ENCODE results near the gene KMO. TPM values are rescaled to one million over a fixed set of nuclear protein-coding genes. Genes with fewer than 3 reads are reported as not detected.

Gene KMO
- total RNA-seq, 2 donors from 2014 or later: not detected

DNA sequence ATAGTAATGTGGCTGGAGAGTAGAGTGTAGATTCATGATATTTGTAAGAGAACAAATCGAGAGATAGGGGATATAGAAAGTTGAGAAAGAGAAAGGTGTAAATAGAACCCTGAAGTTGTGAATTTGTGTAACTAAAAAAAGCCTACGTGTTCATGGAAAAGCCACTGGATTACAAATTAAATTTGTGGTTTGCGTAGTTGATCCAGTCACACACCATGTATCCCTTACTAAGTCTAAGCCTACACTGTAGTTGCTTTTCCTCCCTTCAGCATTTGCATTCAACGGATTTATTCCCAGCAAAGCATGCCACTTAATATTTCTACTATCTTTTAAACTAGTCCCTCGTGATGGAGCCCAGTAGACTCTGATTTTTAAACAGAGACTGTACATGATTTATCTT is 24.9 kb downstream of the KMO start:
- H3K9me3 ChIP-seq (ENCODE audit: control insufficient read depth, low read length): no peaks in the 10 kb centered on the region
- Mint-ChIP-seq H3K4me1 (no peaks in the 10 kb centered on the region), H3K27ac (no peak overlapping the region), H3K9me3 (no peaks in the 10 kb centered on the region), H3K27me3 (ENCODE audit: insufficient read depth) (no peaks in the 10 kb centered on the region), H3K4me3 (no peak overlapping the region), H3K36me3 (ENCODE audit: low read depth) (no peaks in the 10 kb centered on the region)
- no peaks in the 10 kb centered on the region for H3K27me3 ChIP-seq (ENCODE audit: control insufficient read depth, insufficient read depth, low read length, poor library complexity, severe bottlenecking)
- TF ChIP-seq, protein P1, sequence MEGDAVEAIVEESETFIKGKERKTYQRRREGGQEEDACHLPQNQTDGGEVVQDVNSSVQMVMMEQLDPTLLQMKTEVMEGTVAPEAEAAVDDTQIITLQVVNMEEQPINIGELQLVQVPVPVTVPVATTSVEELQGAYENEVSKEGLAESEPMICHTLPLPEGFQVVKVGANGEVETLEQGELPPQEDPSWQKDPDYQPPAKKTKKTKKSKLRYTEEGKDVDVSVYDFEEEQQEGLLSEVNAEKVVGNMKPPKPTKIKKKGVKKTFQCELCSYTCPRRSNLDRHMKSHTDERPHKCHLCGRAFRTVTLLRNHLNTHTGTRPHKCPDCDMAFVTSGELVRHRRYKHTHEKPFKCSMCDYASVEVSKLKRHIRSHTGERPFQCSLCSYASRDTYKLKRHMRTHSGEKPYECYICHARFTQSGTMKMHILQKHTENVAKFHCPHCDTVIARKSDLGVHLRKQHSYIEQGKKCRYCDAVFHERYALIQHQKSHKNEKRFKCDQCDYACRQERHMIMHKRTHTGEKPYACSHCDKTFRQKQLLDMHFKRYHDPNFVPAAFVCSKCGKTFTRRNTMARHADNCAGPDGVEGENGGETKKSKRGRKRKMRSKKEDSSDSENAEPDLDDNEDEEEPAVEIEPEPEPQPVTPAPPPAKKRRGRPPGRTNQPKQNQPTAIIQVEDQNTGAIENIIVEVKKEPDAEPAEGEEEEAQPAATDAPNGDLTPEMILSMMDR (conservative IDR thresholded peaks at IDR 0.05): no peak
- H3K9ac ChIP-seq (ENCODE audit: extremely low read depth, low read length, poor library complexity, severe bottlenecking): no peak overlapping the region
- H3K4me3 ChIP-seq (ENCODE audit: low read length): no peak overlapping the region
- 92 to 95% methylated on average over 3 to 5 of the region's 5 CpGs for WGBS, 2 experiments (ENCODE audit: insufficient coverage in 1 of 2, insufficient read length in 1 of 2)
- no peak overlapping the region for H3K27ac ChIP-seq (ENCODE audit: low read depth, low read length)
- H3K4me1 ChIP-seq (ENCODE audit: control insufficient read depth, insufficient read depth, low read length): no peaks in the 10 kb centered on the region
- no peak for DNase-seq
- H3K36me3 ChIP-seq (ENCODE audit: control insufficient read depth, insufficient read depth, low read length): no peaks in the 10 kb centered on the region

DNA sequence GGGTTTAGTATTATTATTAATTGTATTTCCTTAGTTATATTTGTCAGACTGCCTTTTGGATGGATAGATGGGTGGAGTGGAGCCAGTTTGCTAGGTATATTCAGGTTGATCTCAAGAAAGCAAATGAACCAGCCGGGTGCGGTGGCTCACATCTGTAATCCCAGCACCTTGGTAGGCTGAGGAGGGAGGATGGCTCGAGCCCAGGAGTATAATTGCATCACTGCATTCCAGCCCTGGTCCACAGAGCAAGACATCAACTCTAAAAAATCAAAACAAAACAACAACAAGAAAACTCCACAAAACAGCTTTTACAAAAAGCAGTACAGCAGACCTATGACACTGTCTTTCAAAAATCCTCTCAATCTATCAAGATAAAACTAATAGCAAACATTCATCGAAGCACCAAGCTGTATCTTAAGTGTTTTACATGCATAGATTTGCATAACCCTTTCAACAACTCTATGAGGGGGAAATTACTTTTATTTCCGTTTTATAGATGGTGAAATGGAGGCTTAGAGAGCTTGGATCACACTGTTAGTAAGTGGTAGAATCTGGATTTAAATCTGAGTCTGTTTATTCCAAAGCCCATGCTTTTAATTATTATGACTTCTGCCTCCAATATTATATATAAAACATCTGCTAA is 25.5 kb downstream of the KMO start:
- no peak overlapping the region for H3K27ac ChIP-seq (ENCODE audit: low read depth, low read length)
- no peak overlapping the region for H3K4me3 ChIP-seq (ENCODE audit: low read length)
- H3K36me3 Mint-ChIP-seq (ENCODE audit: low read depth): no peaks in the 10 kb centered on the region
- no peaks in the 10 kb centered on the region for H3K36me3 ChIP-seq (ENCODE audit: control insufficient read depth, insufficient read depth, low read length)
- H3K27me3 ChIP-seq (ENCODE audit: control insufficient read depth, insufficient read depth, low read length, poor library complexity, severe bottlenecking): no peaks in the 10 kb centered on the region
- no peak overlapping the region for H3K27ac Mint-ChIP-seq
- no peaks in the 10 kb centered on the region for H3K9me3 Mint-ChIP-seq
- no peak overlapping the region for H3K9ac ChIP-seq (ENCODE audit: extremely low read depth, low read length, poor library complexity, severe bottlenecking)
- no peaks in the 10 kb centered on the region for H3K4me1 ChIP-seq (ENCODE audit: control insufficient read depth, insufficient read depth, low read length)
- no peaks in the 10 kb centered on the region for H3K4me1 Mint-ChIP-seq
- no peaks in the 10 kb centered on the region for H3K27me3 Mint-ChIP-seq (ENCODE audit: insufficient read depth)
- no peak for DNase-seq
- no peaks in the 10 kb centered on the region for H3K9me3 ChIP-seq (ENCODE audit: control insufficient read depth, low read length)
- 79 to 100% methylated on average over 1 to 5 of the region's 5 CpGs for WGBS, 2 experiments (ENCODE audit: insufficient coverage in 1 of 2, insufficient read length in 1 of 2)
- H3K4me3 Mint-ChIP-seq: no peak overlapping the region
- TF ChIP-seq, protein P1 (conservative IDR thresholded peaks at IDR 0.05): no peak

DNA sequence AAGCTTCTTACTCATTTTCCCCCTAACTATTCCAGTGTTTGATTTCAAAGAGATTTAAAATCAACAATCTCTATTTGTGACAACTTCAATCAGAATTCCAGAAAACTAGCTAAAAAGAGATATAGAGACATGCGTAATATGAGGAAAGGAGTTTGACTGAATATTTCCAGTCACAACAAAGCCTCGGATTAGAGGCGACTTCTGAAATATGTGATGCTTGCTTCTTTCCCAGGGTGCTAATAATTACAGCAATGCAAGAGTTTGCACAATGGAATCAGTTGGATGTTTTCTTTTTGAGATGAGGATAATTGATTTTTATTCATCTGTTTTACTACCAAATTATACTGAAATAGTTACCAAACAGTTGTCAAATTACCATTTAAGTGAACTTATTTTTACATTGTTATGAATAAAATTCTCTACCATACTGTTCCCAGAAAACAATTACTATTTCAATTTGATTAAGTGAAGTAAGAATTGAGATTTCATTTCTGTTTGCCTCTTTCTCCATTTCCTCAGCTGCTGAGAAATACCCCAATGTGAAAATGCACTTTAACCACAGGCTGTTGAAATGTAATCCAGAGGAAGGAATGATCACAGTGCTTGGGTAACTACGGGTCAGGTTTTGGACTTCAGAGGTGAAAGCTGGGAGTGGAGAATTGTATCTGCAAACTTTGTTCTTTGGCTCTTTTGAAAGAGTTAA is 28.1 kb downstream of the KMO start:
- H3K27me3 Mint-ChIP-seq (ENCODE audit: insufficient read depth): no peaks in the 10 kb centered on the region

More for the DNA sequence above, 28.1 kb downstream of the KMO start:
- H3K9me3 ChIP-seq (ENCODE audit: control insufficient read depth, low read length): no peaks in the 10 kb centered on the region
- no peaks in the 10 kb centered on the region for H3K36me3 ChIP-seq (ENCODE audit: control insufficient read depth, insufficient read depth, low read length)
- no peak overlapping the region for H3K4me3 Mint-ChIP-seq
- 93 to 100% methylated on average over 4 of the region's 4 CpGs for WGBS, 2 experiments (ENCODE audit: insufficient coverage in 1 of 2, insufficient read length in 1 of 2)
- no peaks in the 10 kb centered on the region for H3K4me1 ChIP-seq (ENCODE audit: control insufficient read depth, insufficient read depth, low read length)
- DNase-seq: no peak
- no peak overlapping the region for H3K9ac ChIP-seq (ENCODE audit: extremely low read depth, low read length, poor library complexity, severe bottlenecking)
- TF ChIP-seq, protein P1 (conservative IDR thresholded peaks at IDR 0.05): no peak
- H3K27me3 ChIP-seq (ENCODE audit: control insufficient read depth, insufficient read depth, low read length, poor library complexity, severe bottlenecking): no peaks in the 10 kb centered on the region
- no peak overlapping the region for H3K27ac ChIP-seq (ENCODE audit: low read depth, low read length)
- no peaks in the 10 kb centered on the region for H3K36me3 Mint-ChIP-seq (ENCODE audit: low read depth)
- H3K9me3 Mint-ChIP-seq: no peaks in the 10 kb centered on the region
- no peaks in the 10 kb centered on the region for H3K4me1 Mint-ChIP-seq
- no peak overlapping the region for H3K4me3 ChIP-seq (ENCODE audit: low read length)
- H3K27ac Mint-ChIP-seq: no peak overlapping the region

Measured in endodermal cell (in vitro differentiated cells).